Measurements from ENCODE around the gene DYNC2H1.

DYNC2H1 gene

GRCh38 chr11:103085758-103086365 lies 23.4 kb upstream of the DYNC2H1 start:
- H3K4me3 ChIP-seq (ENCODE audit: low read depth, low read length): no peak overlapping the region
- DNase-seq (ENCODE audit: low read depth): no peak
- no peak for TF ChIP-seq POLR2A (IDR thresholded peaks at IDR 0.05; ENCODE audit: extremely low read depth, insufficient read length)
- TF ChIP-seq MYC (IDR thresholded peaks at IDR 0.05; ENCODE audit: low read depth, low read length): no peak
- no peak for TF ChIP-seq CTCF (IDR thresholded peaks at IDR 0.05; ENCODE audit: low read depth, low read length)
- TF ChIP-seq, protein P1, sequence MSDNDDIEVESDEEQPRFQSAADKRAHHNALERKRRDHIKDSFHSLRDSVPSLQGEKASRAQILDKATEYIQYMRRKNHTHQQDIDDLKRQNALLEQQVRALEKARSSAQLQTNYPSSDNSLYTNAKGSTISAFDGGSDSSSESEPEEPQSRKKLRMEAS (IDR thresholded peaks at IDR 0.05; ENCODE audit: low read depth, low read length): no peak

GRCh38 chr11:103086461-103086860 lies 22.8 kb upstream of the DYNC2H1 start:
- no peak for TF ChIP-seq POLR2A (IDR thresholded peaks at IDR 0.05; ENCODE audit: extremely low read depth, insufficient read length)
- no peak for TF ChIP-seq CTCF (IDR thresholded peaks at IDR 0.05; ENCODE audit: low read depth, low read length)
- TF ChIP-seq MYC (IDR thresholded peaks at IDR 0.05; ENCODE audit: low read depth, low read length): no peak
- TF ChIP-seq, protein P1 (IDR thresholded peaks at IDR 0.05; ENCODE audit: low read depth, low read length): no peak
- DNase-seq (ENCODE audit: low read depth): no peak
- peak overlapping the region; percentile 5 for H3K4me3 ChIP-seq (ENCODE audit: low read depth, low read length)

DNA sequence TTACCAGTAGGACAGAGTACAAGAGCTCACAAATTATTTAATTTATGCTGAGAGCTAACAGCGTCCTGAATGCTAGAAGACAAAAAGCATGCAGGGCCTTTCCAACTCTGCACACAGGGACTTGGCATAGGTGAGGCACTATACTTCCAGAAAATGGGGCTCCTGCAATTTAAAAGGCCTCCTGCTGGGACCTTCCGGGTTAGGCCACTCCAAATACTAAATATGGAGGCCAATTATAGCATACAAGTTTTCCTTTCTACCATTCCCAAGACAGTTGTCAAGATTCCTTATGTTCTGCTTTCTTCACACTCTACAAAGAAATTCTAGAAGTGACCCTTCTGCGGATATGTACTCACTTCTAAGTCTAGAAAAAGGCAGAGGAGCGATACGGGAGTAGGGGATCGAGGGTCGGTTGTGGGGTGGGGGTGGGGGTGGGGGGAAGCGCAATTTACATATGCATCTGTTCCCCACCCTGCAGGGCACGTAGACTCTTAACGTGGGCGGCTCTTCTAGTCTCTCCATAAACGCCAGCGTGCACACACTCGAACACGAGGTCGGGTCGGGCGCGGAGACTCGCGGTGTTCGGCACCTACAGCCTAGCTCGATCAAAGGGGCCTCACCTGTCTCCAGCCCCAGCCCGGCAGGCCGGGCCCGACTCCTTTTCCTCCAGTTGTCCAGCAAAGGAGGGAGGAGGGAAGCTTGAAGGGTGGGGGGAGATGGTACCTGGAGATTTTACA lies 18.0 kb upstream of the DYNC2H1 start:
- peak; percentile 79 for DNase-seq (ENCODE audit: low read depth)
- H3K4me3 ChIP-seq (ENCODE audit: low read depth, low read length): peak overlapping the region; percentile 79
- TF ChIP-seq POLR2A (IDR thresholded peaks at IDR 0.05; ENCODE audit: extremely low read depth, insufficient read length) (no peak), CTCF (IDR thresholded peaks at IDR 0.05; ENCODE audit: low read depth, low read length) (no peak), MYC (IDR thresholded peaks at IDR 0.05; ENCODE audit: low read depth, low read length) (peak; percentile 91; the same call in 1 of the 2 replicates)
- TF ChIP-seq, protein P1 (IDR thresholded peaks at IDR 0.05; ENCODE audit: low read depth, low read length): peak; percentile 90

DNA sequence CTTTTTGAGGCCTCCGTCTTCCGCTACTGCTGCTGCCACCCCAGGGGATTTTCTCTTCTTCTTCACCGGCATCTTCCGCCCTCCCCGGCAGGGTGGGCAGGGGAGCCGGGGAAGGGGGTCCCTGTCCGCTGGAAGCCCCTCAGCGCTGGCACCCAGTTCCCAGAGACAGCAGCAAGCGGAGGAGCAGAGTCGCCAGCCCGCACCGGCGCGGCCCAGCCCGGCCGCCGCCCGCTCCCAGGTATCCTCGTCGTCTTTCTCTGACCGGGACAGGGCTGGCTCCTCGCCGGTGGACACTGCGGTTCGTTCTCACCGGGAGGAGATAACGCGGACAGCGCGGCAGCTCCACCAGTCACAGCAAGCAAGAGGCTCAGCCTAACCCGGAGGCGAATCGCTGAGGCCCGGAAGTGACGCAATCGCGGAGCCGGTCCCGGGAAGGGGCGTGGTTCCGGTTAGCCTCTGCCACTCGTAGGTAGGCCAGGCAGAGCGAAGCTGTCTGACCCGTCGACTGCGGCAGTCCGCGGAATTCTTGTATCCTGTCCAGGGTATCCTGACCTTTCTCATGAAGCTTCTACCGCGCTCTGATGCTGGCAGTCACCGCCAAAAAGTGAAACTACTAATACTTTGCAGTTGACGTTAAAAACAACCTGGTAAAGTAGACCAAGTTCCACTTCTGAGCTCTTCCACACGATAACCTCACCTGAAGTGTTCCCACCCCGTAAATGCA lies 17.3 kb upstream of the DYNC2H1 start, which contains the start of gene DCUN1D5:
DCUN1D5 (minus strand) TSS at position 360 of the 724 bp plus-strand sequence; CDS start at position 72, 288 bp downstream.
- TF ChIP-seq POLR2A (IDR thresholded peaks at IDR 0.05; ENCODE audit: extremely low read depth, insufficient read length) (peak; percentile 97), CTCF (IDR thresholded peaks at IDR 0.05; ENCODE audit: low read depth, low read length) (no peak), MYC (IDR thresholded peaks at IDR 0.05; ENCODE audit: low read depth, low read length) (peak; percentile 88)
- TF ChIP-seq, protein P1 (IDR thresholded peaks at IDR 0.05; ENCODE audit: low read depth, low read length): peak; percentile 73
- peak; percentile 96 for DNase-seq (ENCODE audit: low read depth)
- peak within 1 kb of the TSS; percentile 79 for H3K4me3 ChIP-seq (ENCODE audit: low read depth, low read length)

DNA sequence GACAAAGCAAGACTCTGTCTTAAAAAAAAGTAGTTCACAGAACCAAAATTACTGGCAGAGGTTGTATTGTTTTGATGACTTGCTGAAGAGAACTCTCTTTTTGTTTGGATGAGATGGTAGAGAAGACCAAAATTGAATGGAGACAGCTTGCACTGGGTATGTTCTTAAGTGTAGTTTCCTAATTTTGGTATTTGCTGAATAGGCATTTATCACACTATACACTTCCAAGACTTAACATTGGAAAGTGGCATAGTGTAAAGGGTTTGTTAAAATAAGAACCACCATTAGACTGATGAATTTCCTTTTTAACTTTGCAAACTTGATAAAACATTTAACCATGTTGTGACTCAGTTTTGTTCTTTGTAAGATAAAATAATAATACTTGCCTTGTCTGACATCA lies 11.9 kb upstream of the DYNC2H1 start:
- no peak overlapping the region for H3K4me3 ChIP-seq (ENCODE audit: low read depth, low read length)
- TF ChIP-seq, protein P1 (IDR thresholded peaks at IDR 0.05; ENCODE audit: low read depth, low read length): no peak
- TF ChIP-seq CTCF (IDR thresholded peaks at IDR 0.05; ENCODE audit: low read depth, low read length) (no peak), MYC (IDR thresholded peaks at IDR 0.05; ENCODE audit: low read depth, low read length) (no peak), POLR2A (IDR thresholded peaks at IDR 0.05; ENCODE audit: extremely low read depth, insufficient read length) (no peak)
- no peak for DNase-seq (ENCODE audit: low read depth)
